SK-N-DZ (cell line): ENCODE measurements around the gene ELP6. TPM values are rescaled to one million over a fixed set of nuclear protein-coding genes. Genes with fewer than 3 reads are reported as not detected.

Experiments used
- DNase-seq: peaks from one replicate; pipeline ENCODE4 v3.0.0-alpha.2; 2015; ENCODE audit warnings: low spot score
- polyA plus RNA-seq, 2 experiments: library from polyadenylated mRNA; depleted of rRNA; stranded (reverse); fragments of >200 nt; gene quantifications; 2 replicates each; pipeline ENCODE4 v1.2.3, GENCODE V29; 2014

Gene ELP6
- 82.0 and 85.9 TPM in 2 replicates for polyA plus RNA-seq (2014; cell fraction: cytosol; rRNA removed)
- polyA plus RNA-seq (2014; cell fraction: nucleus; rRNA removed): 47.2 and 59.8 TPM in 2 replicates

- DNase-seq: peak; percentile 96
These were observed at the start of gene ELP6 for GRCh38 chr3:47513125-47513929. TSS of gene ELP6 (minus strand) at chr3:47513712. CDS start at chr3:47513590, 122 bp downstream.

- no peak for DNase-seq
These were observed 42.8 kb upstream of the ELP6 start for GRCh38 chr3:47556351-47556750.

GRCh38 chr3:47554335-47554734 lies 40.8 kb upstream of the ELP6 start:
- DNase-seq: no peak

- no peak for DNase-seq
These were observed 39.9 kb upstream of the ELP6 start for GRCh38 chr3:47553407-47553806.

- peak; percentile 45 for DNase-seq
These were observed 29.1 kb upstream of the ELP6 start for GRCh38 chr3:47542471-47543173.

GRCh38 chr3:47541583-47542108 lies 28.1 kb upstream of the ELP6 start:
- no peak for DNase-seq

- DNase-seq: no peak
These were observed 26.8 kb upstream of the ELP6 start for GRCh38 chr3:47540281-47540680.

- DNase-seq: no peak
These were observed 23.5 kb upstream of the ELP6 start for GRCh38 chr3:47536967-47537366.

GRCh38 chr3:47536221-47536891 lies 22.8 kb upstream of the ELP6 start:
- DNase-seq: no peak

GRCh38 chr3:47533996-47534454 lies 20.5 kb upstream of the ELP6 start:
- no peak for DNase-seq

GRCh38 chr3:47533481-47533880 lies 20.0 kb upstream of the ELP6 start:
- DNase-seq: no peak

GRCh38 chr3:47527952-47528725 lies 14.6 kb upstream of the ELP6 start:
- no peak for DNase-seq

- no peak for DNase-seq
These were observed 12.1 kb upstream of the ELP6 start for GRCh38 chr3:47525617-47526016.

- no peak for DNase-seq
These were observed 10.0 kb upstream of the ELP6 start for GRCh38 chr3:47523310-47524073.

- peak; percentile 91 for DNase-seq
These were observed 8.8 kb upstream of the ELP6 start for GRCh38 chr3:47522082-47522987.

GRCh38 chr3:47520756-47521155 lies 7.2 kb upstream of the ELP6 start:
- DNase-seq: no peak

- DNase-seq: no peak
These were observed 4.4 kb upstream of the ELP6 start for GRCh38 chr3:47517937-47518336.

GRCh38 chr3:47515864-47516319 lies 2.4 kb upstream of the ELP6 start:
- no peak for DNase-seq

GRCh38 chr3:47515100-47515499 lies 1.6 kb upstream of the ELP6 start:
- DNase-seq: no peak
